ENCODE data around the gene PTPDC1.

- no peak for TF ChIP-seq CTCF (IDR thresholded peaks at IDR 0.05)
- no peak for TF ChIP-seq POLR2A (IDR thresholded peaks at IDR 0.05)
These were observed 13.6 kb downstream of the PTPDC1 start for GRCh38 chr9:94097788-94098414.
